GM18868 (cell line): ENCODE measurements around the gene RPLP2.
A peak's percentile ranks its signal among the peaks of the same experiment; 100 is the strongest.

Experiments
- ATAC-seq: cut with Tn5 transposase; IDR thresholded peaks from one replicate; pipeline ENCODE4 v1.9.1; 2021; ENCODE audit warnings: mild to moderate bottlenecking, moderate library complexity; ENCODE audit not compliant: unreplicated experiment

The RPLP2 gene

DNA sequence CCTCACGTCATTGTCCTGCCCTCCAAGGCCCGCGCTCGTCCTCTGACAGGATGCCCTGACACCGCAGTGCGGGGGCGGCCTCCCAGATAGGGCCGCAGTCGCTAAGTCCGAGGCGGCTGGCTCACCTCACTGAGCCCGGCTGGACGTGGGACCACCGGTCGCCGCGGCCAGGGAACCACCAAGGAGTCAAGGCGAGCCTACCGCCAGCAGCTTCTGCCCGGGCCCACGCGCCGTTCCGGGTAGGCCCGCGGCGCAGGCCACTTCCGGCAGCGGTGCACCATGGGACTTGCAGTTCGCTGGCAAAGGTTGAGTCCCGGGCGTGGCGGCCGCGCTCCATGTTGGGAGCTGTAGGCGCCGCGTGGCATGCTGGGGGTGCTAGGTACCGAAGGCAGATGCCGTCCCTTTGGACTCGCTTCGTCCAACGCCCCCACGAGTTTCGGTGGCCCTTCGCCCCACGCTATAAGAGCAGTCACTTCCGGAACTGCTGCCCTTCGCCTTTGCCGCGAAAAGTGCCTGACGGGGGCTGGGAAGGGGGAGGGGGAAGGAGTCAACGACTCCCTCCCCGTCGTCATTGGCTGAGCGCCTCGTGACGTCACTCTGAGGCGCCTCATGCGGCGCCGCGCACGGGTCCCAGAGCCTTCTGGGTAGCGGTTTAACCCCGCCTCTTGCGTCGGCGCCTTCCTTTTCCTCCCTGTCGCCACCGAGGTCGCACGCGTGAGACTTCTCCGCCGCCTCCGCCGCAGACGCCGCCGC is at the start of gene RPLP2:
RPLP2 (plus strand) TSS at position 681 of the 753 bp plus-strand sequence. CDS start 268 bp downstream, outside the sequence.
- ATAC-seq, result peak; percentile 70

DNA sequence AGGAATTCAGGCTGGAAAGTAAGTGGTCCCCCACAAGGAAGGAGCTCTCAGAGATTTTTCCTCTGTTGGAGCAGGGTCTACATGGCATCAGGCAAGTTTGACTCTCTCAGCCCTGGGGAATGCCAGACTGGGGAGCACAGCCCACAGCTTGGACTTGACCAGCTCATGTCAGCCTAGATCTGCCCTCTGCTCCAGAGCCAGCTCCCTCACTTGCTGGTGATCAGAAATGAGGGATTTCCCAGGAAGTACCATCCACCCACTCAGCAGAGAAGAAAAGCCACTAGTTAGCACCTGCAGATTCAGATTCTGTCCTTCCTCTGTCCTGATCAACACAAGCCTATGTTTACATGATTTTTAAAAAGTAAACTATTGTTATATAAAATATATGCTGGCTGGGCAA is 49.5 kb upstream of the RPLP2 start:
- no peak for ATAC-seq

DNA sequence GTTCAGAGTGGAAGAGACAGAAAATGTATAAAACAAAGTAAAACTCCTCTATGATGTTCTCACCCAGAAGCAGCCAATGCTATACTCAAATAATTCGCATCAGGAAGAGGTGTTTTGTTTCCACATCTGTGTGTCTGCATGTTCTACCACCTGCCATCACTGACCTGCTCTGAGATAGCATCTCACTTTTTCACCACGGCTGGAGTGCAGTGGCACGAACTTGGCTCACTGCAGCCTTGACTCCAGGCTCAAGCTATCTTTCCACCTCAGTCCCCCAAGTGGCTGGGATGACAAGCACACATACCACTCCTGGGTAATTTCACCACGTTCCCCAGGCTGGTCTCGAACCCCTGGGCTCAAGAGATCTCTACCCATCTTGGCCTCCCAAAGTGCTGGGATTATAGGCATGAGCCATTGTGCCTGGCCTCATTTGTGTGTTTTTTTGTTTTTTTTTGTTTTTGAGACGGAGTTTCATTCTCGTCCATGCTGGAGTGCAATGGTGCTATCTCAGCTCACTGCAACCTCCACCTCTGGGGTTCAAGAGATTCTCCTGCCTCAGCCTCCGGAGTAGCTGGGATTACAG is 48.1 kb upstream of the RPLP2 start:
- no peak for ATAC-seq

DNA sequence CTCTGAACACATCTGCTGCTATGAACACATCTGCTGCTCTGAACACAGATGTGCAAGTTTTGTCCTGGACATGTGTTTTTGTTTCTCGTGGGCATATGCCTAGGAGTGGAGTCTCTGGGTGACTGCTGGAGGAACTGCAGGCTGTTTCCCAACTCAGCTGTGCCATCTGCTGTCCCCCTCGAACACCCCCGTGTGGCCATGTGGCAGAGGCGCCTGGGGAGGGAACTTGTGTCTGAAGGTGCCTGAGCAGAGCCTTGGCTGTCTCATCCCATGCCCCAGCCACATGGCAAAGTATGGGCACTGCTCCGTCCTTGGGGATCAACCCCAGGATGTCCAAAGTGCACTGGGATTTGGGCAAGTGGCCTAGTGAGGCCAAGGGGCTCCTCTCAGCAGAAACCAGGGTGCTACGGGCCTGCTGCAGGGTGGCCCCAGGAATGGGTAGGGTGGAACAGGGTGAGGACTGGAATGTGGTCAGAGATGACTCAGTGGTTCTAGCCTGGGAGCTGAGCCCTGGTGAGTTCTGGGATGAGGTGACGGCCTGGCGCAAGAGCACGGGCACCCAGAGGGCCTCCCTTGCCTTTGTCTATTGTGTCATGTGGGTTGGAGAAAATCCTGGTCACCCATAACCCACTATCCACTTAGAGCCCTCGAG is 47.2 kb upstream of the RPLP2 start:
- no peak for ATAC-seq

DNA sequence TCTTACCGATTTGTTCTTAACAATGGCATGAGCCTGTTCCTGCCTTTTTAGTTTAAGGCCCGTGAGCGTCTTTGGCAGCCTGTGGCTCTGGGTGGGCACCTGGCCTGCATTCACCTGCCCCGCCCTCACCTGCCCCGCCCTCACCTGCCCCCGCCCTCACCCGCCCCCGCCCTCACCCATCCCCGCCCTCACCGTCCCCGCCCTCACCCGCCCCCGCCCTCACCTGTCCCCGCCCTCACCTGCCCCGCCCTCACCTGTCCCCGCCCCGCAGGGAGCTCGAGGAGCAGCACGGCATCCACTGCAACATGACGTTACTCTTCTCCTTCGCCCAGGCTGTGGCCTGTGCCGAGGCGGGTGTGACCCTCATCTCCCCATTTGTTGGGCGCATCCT is 46.7 kb upstream of the RPLP2 start:
- no peak for ATAC-seq

DNA sequence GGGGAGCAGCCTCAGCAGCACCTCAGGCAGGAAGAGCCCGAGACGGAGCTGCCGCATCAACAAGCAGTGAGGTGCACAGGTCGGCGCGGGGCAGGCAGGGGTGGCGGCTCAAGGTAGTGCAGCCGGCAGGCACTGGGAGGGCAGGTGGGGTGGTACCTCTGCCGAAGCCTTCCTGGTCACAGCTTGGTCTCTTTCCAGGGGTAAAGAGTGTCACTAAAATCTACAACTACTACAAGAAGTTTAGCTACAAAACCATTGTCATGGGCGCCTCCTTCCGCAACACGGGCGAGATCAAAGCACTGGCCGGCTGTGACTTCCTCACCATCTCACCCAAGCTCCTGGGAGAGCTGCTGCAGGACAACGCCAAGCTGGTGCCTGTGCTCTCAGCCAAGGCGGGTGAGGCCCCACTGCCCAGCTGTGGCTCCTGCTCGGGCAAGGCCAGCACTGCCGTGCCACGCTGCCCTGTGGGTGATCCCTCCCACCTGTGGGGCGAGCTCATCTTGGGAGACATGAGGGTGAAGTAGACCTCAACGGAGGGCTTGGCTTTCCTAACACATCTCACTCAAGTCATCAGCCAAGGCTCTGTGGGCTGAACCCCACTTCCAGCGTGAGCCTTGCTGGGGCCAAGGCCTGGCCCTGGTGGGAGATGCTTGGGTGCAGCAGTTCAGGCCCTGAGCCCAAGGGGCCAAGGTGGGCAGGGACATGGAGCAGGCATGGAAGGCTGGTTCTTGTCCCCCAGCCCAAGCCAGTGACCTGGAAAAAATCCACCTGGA is 46.0 kb upstream of the RPLP2 start:
- ATAC-seq, result no peak

DNA sequence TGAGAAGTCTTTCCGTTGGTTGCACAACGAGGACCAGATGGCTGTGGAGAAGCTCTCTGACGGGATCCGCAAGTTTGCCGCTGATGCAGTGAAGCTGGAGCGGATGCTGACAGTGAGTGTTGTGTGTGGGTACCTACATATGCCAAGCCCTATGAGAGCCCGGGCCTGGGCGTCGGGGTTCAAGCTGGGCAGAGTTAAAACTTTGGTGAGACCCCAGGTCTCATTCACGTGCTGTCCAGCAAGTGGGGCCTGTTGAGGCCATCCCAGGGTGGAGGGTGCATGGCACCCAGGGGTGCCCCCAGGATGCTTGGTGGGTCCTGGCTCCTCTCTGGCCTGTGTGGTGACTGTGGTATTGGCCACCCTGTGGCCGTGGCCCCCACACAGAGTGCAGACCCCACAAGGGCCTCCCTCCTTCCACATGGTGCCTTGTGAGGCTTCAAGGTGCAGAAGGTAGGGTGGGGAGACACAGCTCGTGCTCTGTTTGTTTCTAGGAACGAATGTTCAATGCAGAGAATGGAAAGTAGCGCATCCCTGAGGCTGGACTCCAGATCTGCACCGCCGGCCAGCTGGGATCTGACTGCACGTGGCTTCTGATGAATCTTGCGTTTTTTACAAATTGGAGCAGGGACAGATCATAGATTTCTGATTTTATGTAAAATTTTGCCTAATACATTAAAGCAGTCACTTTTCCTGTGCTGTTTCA is 45.3 kb upstream of the RPLP2 start:
- ATAC-seq, result no peak

DNA sequence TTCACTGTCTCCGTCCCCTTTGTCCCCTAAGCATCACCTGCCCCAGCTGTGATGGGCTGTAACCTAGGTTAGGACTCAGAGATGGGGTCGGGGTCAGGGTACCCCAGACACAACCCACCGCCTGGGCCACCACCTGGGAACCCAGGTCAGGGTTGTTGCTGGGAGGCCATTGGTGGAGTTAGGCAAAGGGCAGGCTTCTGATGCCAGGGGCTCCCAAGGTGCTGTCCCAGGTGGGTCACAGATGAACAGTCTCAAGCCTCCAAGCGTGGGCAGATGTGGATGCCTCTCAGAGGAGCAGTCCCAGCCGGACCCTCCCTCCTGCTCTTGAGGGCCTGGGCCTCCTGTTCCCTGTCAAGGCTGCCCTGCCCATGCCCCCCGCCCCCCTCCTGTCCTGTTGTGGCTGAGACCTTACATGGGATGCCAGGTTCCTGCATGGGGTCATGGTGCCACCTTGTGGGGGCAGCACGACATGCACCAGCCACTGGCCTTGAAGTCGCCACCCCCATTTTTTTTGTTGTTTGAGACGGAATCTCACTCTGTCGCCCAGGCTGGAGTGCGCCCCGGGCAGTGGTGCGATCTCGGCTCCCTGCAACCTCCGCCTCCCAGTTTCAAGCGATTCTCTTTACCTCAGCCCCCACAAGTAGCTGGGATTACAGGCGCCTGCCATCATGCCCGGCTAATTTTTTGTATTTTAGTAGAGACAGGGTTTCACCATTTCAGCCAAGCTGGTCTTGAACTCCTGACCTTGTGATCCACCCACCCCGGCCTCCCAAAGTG is 44.6 kb upstream of the RPLP2 start:
- ATAC-seq, result no peak

DNA sequence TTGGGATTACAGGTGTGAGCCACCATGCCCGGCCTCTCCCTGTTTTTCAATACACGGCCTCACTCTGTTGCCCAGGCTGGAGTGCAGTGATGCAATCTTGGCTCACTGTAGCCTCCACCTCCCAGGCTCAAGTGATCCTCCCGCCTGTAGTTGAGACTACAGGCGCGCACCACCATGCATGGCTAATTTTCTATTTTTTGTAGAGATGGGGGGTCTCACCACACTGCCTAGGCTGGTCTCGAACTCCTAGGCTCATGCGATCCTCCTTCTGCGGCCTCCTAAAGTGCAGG is 44.0 kb upstream of the RPLP2 start:
- ATAC-seq, result no peak

DNA sequence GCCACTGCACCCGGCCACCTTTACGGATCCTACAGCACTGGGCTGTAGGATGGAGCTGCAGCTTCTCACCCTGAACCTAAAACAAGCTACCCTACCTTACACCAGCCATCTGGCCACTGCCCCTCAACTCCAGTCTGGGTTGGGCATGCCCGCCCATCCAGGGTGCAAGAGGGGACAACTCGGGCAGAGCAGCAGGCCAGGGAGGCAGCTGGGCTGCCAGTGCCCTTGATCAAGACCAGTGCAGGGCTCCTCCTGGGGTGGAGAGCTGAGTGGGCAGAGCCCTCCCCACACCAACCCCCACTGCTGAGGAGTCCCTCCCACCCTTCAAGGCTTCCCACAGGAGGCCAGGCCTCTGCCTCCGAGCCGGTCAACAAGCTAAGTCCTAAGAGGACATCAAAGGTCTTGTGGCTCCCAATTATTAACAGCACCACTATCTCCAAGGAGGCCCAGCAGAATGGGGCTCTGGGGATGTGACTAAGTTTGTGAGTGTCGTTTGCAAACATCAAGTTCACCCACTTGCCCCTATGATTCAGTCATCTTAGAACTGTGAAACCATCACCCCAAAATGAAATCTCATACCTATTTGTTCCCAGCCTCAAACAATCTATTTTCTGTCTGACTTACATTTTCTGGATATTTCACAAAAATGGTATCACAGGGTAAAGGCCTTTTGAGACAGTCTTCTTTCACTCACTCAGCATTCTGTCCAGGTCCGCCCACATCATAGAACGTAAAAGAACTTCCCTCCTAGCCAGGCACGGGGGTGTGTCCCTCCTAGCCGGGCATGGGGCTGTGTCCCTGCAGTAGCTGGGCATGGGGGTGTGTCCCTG is 43.4 kb upstream of the RPLP2 start:
- ATAC-seq, result no peak

DNA sequence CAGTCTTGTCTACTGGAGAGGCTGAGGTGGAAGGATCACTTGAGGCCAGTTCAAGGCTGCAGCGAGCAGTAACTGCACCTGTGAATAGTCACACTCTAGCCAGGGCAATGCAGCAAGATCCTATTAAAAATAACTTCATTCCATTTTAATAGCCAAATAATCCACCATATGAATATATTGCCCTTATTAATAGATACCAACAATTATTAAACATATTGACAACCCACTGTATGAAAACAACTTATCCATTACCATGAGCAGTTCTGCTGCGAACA is 42.9 kb upstream of the RPLP2 start:
- no peak for ATAC-seq

DNA sequence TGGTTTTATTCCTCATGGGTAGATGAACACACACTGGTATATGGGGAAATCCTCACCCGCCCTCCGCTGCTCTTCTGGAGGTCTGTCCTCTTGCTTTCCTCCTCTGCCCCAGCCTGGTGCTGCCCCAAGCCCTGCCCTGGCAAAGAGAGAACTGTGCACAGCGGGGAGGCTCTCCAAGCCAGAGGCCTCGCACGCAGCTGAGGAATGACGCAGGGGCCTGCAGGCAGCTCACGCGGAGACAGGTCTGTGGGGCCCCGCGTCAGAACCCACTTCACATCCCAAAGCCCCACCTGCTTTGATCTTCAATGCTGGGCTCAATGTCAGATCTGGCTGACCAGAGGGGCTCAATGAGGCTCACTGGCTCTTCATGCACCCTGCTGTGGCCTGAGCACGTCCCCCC is 42.5 kb upstream of the RPLP2 start:
- ATAC-seq, result no peak

DNA sequence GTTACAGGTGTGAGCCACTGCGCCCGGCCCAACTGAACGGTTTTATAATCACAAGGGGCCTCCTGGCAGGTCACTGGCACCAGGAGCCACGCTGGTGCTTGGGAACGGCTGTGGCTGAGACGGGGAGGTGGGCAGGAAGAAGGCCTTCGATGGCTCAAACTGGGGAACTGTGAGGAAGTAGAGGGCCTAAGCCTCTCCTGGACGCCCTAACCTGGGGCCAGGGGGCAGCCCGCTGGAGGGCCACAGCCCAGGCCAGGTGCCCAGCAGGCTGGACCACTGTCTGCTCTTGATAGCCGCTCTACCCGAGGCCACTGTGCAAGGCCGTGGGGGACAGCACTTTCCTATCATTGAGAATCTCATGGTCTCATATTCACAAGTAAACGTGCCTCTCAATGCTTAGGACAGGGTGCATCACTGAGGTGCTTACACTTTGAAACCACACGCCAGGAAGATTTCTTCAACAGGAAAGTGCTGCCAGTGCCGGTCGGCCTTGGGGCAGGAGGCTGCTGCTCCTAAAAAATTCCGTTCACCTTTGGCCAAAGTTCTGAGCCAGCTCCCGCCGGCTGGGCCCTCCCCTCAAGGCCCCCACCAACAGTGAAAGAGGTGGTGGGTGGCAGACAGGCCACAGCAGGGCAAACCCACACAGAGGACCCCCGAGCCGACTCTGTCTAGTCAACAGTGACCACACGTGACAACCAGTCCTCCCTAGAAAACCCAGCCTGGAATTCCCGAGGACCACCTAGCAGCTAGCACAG is 39.7 kb upstream of the RPLP2 start:
- no peak for ATAC-seq

DNA sequence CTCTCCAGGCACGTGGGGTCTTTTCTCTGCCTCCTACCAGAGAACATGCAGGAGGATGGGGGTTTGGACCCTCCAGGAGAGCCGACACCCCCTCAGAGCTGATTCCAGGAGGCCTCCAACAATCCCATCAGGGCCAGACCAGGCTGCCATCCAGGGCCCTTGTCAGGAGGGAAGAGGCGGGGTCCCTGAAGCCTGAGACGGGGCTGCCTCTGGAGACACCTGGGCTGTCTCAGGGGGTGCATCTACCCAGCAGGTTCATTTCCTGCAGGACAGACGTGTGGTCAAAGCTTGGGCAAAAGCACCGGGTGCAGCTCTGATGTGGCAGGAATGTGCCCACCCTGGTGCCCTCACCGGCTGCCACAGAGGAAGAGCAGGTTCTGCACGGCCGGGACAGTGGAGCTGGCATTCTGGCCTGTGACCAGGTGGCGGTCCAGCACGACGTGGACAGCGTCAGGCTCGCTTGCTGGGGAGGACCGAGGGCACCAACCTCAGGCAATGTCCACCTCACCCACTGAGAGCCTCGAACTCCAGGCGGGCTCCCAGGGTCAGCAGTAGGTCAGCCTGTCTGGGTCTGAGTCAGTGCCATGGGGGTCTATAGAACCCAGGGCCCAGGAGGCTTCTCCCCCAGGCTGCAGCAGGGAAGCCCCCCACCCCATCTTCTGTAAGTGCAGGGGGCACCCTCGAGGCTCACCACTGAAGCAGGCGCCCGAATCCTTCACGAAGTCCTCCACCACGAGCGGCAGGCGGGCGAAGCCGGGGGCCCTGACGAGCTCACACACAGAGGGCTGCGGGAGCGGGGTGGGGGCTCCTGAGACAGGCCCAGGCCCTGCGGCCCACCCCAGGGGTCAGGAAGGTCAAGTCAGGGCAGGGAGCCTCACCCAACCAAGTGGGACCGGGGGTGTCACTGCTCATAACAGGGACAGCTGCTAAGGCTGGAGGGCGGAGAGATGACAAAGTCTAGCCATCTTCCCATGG is 38.8 kb upstream of the RPLP2 start:
- ATAC-seq, result no peak

DNA sequence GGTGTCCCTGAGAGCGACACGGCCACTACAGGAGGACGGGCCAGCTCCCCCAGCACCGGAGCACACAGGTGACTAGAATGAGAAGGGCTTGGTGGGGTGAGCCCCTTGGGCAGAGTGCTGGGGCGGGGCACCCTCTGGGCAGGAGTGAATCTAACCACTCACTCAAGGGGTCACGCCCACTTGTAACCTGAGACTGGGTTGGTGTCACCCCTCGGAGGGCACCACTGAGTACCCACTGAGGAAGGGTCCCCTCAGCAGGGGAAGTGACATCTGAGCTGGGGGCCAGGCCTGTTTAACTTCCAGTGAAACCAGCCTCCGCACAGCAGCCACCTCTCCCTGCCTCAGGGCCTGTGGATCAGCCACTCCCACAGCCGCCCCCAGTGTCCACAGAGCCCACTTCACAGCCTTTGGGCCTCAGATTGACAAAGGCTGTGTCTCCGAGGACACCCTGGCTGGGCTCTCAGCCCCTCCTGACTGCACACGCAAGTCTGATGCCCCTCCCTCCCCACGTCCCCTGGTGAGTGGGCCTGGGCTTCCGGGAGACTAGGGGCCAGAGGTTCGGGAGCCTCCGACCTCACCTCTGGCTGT is 38.1 kb upstream of the RPLP2 start:
- ATAC-seq, result no peak

DNA sequence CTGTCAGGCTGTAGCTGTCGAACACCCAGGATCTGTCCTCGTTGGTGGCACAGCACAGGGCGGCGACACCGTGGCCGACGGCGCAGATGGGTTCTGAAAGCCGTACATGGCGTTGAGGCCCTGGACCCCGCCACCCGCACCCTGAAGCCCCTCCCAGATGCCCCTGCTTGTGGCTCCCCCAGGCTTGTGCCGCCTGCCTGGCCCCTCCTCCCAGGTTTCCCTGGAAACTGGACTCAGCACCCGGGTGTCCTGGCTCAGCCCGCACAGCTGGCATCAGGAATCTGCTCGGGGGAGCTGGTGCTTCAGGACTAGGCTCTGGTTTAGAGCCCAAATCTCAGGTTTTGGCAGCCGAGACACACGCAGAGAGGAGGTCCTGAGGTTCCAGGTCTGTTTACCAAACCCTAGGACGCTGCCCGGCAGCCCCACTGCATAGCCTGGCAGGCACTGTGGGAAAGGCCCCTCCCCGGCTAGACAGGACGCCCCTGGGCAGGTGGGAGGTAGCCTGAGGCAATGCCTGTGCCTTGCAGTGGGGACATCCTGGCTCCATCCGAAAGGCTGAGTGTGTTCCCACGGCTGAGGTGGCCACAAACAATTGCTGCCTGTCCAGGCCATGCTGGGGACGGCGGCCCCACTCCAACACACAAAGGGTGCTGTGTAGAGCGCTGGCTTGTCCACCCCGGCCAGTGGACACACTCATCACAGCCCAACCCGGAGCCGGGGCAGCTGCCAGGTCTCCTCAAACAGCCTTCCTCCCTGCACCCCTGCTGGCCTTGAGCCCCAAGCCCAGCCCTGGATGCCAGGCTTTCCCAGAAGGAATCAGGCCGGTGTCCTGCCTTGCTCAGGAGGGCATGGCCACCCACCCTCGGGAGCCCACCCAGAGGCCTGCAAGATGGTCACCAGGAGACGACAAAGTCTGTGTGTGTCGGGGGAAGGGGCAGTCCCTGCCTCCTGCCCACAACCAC is 37.1 kb upstream of the RPLP2 start:
- no peak for ATAC-seq
